H1 (cell line): ENCODE data around the gene FPR3. TPM values are rescaled to one million over a fixed set of nuclear protein-coding genes. Genes with fewer than 3 reads are reported as not detected.

Experiments
- CTCF ChIA-PET: fragments of 300-600 bp; sonication (Branson Sonifier 250); formaldehyde crosslinking; loops from one replicate; lab custom pipeline; 2021; ENCODE audit not compliant: partially characterized antibody; lab: Charles Lee
- POLR2A ChIA-PET: fragments of 300-600 bp; sonication (Branson Sonifier 250); formaldehyde crosslinking; loops from one replicate; lab custom pipeline; 2021; ENCODE audit warnings: inconsistent platforms; ENCODE audit not compliant: partially characterized antibody; lab: Charles Lee
- DNase-seq, 2 experiments: peaks; one replicate each; pipeline versions ENCODE4 v3.0.0 to v3.0.0-alpha.2; 2010 to 2022; ENCODE audit warnings: low spot score in 2 of 2, low read depth in 1 of 2, mixed read lengths in 1 of 2
- FAIRE-seq: peaks from 2 replicates; lab custom pipeline; 2011; peaks lifted over from hg19 to GRCh38; lab: Jason Lieb, UNC
- H2AFZ ChIP-seq: 2 replicates; pipeline ENCODE4 v1.8.1; 2012; ENCODE audit warnings: low read length, inconsistent platforms
- H2AK5ac ChIP-seq: 2 replicates; pipeline ENCODE4 v1.6.1; 2013; ENCODE audit warnings: low read depth, low read length
- H2BK120ac ChIP-seq: replicated peaks from 2 replicates; pipeline ENCODE3; 2013; ENCODE audit warnings: low read depth, low read length, inconsistent platforms
- H2BK12ac ChIP-seq: 2 replicates; pipeline ENCODE4 v1.6.1; 2013; ENCODE audit warnings: low read depth, low read length
- H2BK15ac ChIP-seq: 2 replicates; pipeline ENCODE4 v1.6.1; 2013; ENCODE audit warnings: low read length
- H2BK20ac ChIP-seq: 2 replicates; pipeline ENCODE4 v1.6.1; 2013; ENCODE audit warnings: low read length
- H2BK5ac ChIP-seq: 2 replicates; pipeline ENCODE4 v1.6.1; 2013; ENCODE audit warnings: low read depth, low read length
- H3K14ac ChIP-seq: 2 replicates; pipeline ENCODE4 v1.6.1; 2013; ENCODE audit warnings: inconsistent platforms; ENCODE audit not compliant: insufficient read length
- H3K18ac ChIP-seq: 2 replicates; pipeline ENCODE4 v1.6.1; 2013; ENCODE audit warnings: low read length; ENCODE audit errors: extremely low read depth
- H3K23ac ChIP-seq: 2 replicates; pipeline ENCODE4 v1.6.1; 2013; ENCODE audit warnings: inconsistent platforms; ENCODE audit not compliant: insufficient read length
- H3K23me2 ChIP-seq: 2 replicates; pipeline ENCODE4 v1.6.1; 2013; ENCODE audit warnings: low read depth, low read length
- H3K27ac ChIP-seq: 2 replicates; pipeline ENCODE4 v1.6.1; 2011; ENCODE audit warnings: low read depth, low read length, inconsistent platforms
- H3K27me3 ChIP-seq, 4 experiments: replicated peaks in 1 of 4; 1 replicate in 1 of 4; 2 replicates in 3 of 4; pipeline versions ENCODE4 v1.6.1 to v1.8.1; 2011 to 2013; ENCODE audit warnings: low read length in 3 of 4, mild to moderate bottlenecking in 3 of 4, inconsistent platforms in 2 of 4, mixed read lengths in 2 of 4, moderate library complexity in 1 of 4; ENCODE audit not compliant: control insufficient read depth in 3 of 4, insufficient read depth in 3 of 4; ENCODE audit errors: extremely low read depth in 1 of 4
- H3K36me3 ChIP-seq, 4 experiments: 2 replicates each; pipeline versions ENCODE4 v1.6.1 to v1.8.1; 2011 to 2013; ENCODE audit warnings: mild to moderate bottlenecking in 4 of 4, low read length in 3 of 4, moderate library complexity in 2 of 4, control low read depth in 1 of 4, inconsistent platforms in 1 of 4; ENCODE audit not compliant: insufficient read depth in 4 of 4, control insufficient read depth in 2 of 4
- H3K4ac ChIP-seq: replicated peaks from 2 replicates; pipeline ENCODE3; 2013; ENCODE audit warnings: low read length, low read depth, mixed read lengths, inconsistent platforms; ENCODE audit not compliant: insufficient read length
- H3K4me1 ChIP-seq, 4 experiments: replicated peaks in 1 of 4; 1 replicate in 1 of 4; 2 replicates in 3 of 4; pipeline versions ENCODE4 v1.6.1 to v1.8.1; 2011 to 2013; ENCODE audit warnings: low read length in 3 of 4, inconsistent platforms in 2 of 4, mixed read lengths in 1 of 4; ENCODE audit not compliant: insufficient read depth in 4 of 4, control insufficient read depth in 3 of 4
- H3K4me2 ChIP-seq, 2 experiments: 2 replicates each; pipeline versions ENCODE4 v1.6.1 to v1.8.1; 2011 to 2013; ENCODE audit warnings: low read depth in 2 of 2, low read length in 2 of 2, control low read depth in 1 of 2, inconsistent platforms in 1 of 2, mild to moderate bottlenecking in 1 of 2; ENCODE audit not compliant: insufficient read depth in 1 of 2
- H3K4me3 ChIP-seq, 4 experiments: fragments of 200-600, 300-600 bp in 1 of 4; sonication (generic), shearing (Covaris generic), sonication (Bioruptor Twin) in 1 of 4; 2 replicates each; pipeline versions ENCODE4 v1.5.1 to v1.8.1; 2011 to 2016; ENCODE audit warnings: low read length in 4 of 4, low read depth in 3 of 4, control low read depth in 2 of 4, inconsistent platforms in 2 of 4, mild to moderate bottlenecking in 2 of 4, mixed read lengths in 1 of 4, moderate library complexity in 1 of 4; ENCODE audit not compliant: insufficient read depth in 2 of 4; ENCODE audit errors: extremely low read depth in 1 of 4
- H3K56ac ChIP-seq: replicated peaks from 2 replicates; pipeline ENCODE3; 2013; ENCODE audit warnings: low read depth, mild to moderate bottlenecking, mixed read lengths, low read length, inconsistent platforms; ENCODE audit not compliant: insufficient read length
- H3K79me1 ChIP-seq: 2 replicates; pipeline ENCODE4 v1.6.1; 2013; ENCODE audit warnings: low read depth, low read length, control low read depth
- H3K79me2 ChIP-seq, 2 experiments: 2 replicates each; pipeline versions ENCODE4 v1.6.1 to v1.8.1; 2012 to 2013; ENCODE audit warnings: low read length in 2 of 2, mild to moderate bottlenecking in 2 of 2, inconsistent platforms in 1 of 2; ENCODE audit not compliant: insufficient read depth in 2 of 2, control insufficient read depth in 1 of 2
- H3K9ac ChIP-seq, 4 experiments: replicated peaks in 1 of 4; 1 replicate in 1 of 4; 2 replicates in 3 of 4; pipeline versions ENCODE4 v1.6.1 to v1.8.1; 2011 to 2013; ENCODE audit warnings: low read depth in 3 of 4, low read length in 3 of 4, control low read depth in 2 of 4, mild to moderate bottlenecking in 2 of 4, moderate library complexity in 2 of 4, inconsistent platforms in 1 of 4; ENCODE audit errors: extremely low read depth in 1 of 4
- H3K9me3 ChIP-seq, 2 experiments: 2 replicates each; pipeline versions ENCODE4 v1.6.1 to v1.8.1; 2012 to 2013; ENCODE audit warnings: mild to moderate bottlenecking in 2 of 2, moderate library complexity in 2 of 2, control low read depth in 1 of 2, inconsistent platforms in 1 of 2, low read depth in 1 of 2, low read length in 1 of 2, mixed read lengths in 1 of 2; ENCODE audit not compliant: insufficient read depth in 2 of 2
- H4K20me1 ChIP-seq, 2 experiments: replicated peaks in 1 of 2; 2 replicates each; pipeline versions ENCODE3 to v1.8.1; 2011 to 2013; ENCODE audit warnings: inconsistent platforms in 2 of 2, low read length in 2 of 2, mild to moderate bottlenecking in 1 of 2; ENCODE audit not compliant: insufficient read depth in 2 of 2, control insufficient read depth in 1 of 2
- H4K5ac ChIP-seq: 2 replicates; pipeline ENCODE4 v1.6.1; 2013; ENCODE audit warnings: low read length, low read depth, mixed read lengths, inconsistent platforms; ENCODE audit not compliant: insufficient read length
- H4K8ac ChIP-seq: 2 replicates; pipeline ENCODE4 v1.8.0; 2013; ENCODE audit warnings: mild to moderate bottlenecking, moderate library complexity, low read length, inconsistent platforms; ENCODE audit not compliant: insufficient read depth; ENCODE audit errors: extremely low read depth
- H4K91ac ChIP-seq: replicated peaks from 2 replicates; pipeline ENCODE3; 2013; ENCODE audit warnings: low read length, mixed read lengths, inconsistent platforms; ENCODE audit not compliant: insufficient read length
- BACH1 ChIP-seq: IDR thresholded peaks from 2 replicates; pipeline ENCODE4 v1.6.1; 2012; ENCODE audit warnings: low read length, improper control_type of control experiment
- BCL11A ChIP-seq, 2 experiments: IDR thresholded peaks; one replicate each; pipeline ENCODE4 v1.6.1; 2011; ENCODE audit warnings: low read depth in 2 of 2, low read length in 2 of 2, mild to moderate bottlenecking in 2 of 2
- CHD2 ChIP-seq: IDR thresholded peaks from 2 replicates; pipeline ENCODE4 v1.6.1; 2012; ENCODE audit warnings: low read length, improper control_type of control experiment
- CTCF ChIP-seq, 3 experiments: IDR thresholded peaks; 1 replicate in 2 of 3; 2 replicates in 1 of 3; pipeline versions ENCODE4 v1.5.1 to v1.6.1; 2011; ENCODE audit warnings: low read length in 3 of 3, mild to moderate bottlenecking in 3 of 3, inconsistent platforms in 2 of 3, low read depth in 1 of 3, moderate library complexity in 1 of 3; ENCODE audit not compliant: insufficient read depth in 1 of 3; ENCODE audit errors: control extremely low read depth in 1 of 3
- HDAC2 ChIP-seq, 2 experiments: fragments of 300-600 bp in 1 of 2; sonication (generic) in 1 of 2; IDR thresholded peaks; 2 replicates each; pipeline ENCODE4 v1.6.1; 2011 to 2012; ENCODE audit warnings: low read depth in 2 of 2, low read length in 2 of 2, mild to moderate bottlenecking in 2 of 2, moderate library complexity in 2 of 2, borderline replicate concordance in 1 of 2, inconsistent platforms in 1 of 2
- NRF1 ChIP-seq: IDR thresholded peaks from 2 replicates; pipeline ENCODE4 v1.6.1; 2011; ENCODE audit warnings: mild to moderate bottlenecking, low read depth, low read length, improper control_type of control experiment
- whole genome bisulfite sequencing, 2 experiments: shearing (Covaris generic) in 1 of 2; methylation state at CpG; one replicate each; pipeline versions ENCODE4 v1.1.6 to v1.1.7; 2013 to 2015; ENCODE audit warnings: low lambda C conversion rate in 2 of 2, mixed read lengths in 2 of 2, inconsistent platforms in 1 of 2, low coverage in 1 of 2, missing lambda C conversion rate in 1 of 2; ENCODE audit not compliant: insufficient replicate concordance in 2 of 2, insufficient coverage in 1 of 2, insufficient read length in 1 of 2; ENCODE audit errors: extremely low coverage in 1 of 2, missing lambda C conversion rate in 1 of 2; 5-methylcytosine and 5-hydroxymethylcytosine counted together
- polyA plus RNA-seq, 7 experiments: library from polyadenylated mRNA; depleted of rRNA in 3 of 7; stranded (reverse) in 5 of 7; unstranded in 2 of 7; fragments of >200 nt in 5 of 7; fragments of 200-250 nt in 2 of 7; gene quantifications; 1 replicate in 5 of 7; 2 replicates in 1 of 7; 4 replicates in 1 of 7; pipeline versions ENCODE4 v1.2.1 to v1.2.3, GENCODE V29; 2011 to 2013; ENCODE audit warnings: missing spikeins in 2 of 7, mixed read lengths in 2 of 7
- total RNA-seq: library from RNA; stranded (reverse); fragmentation: NEBNext Ultra II Directional; extraction: Animal tissue kit (Norgen Biotek cat#: 25700); gene quantifications from 2 replicates; pipeline ENCODE4 v1.2.1, GENCODE V29; 2021

The FPR3 gene
- total and polyA plus RNA-seq, 2 of the 8 experiments (the other 6 are each of a cell fraction or from before 2014, with no cell fraction given) = not detected

- H3K23ac ChIP-seq = no peak overlapping the region
- H3K14ac ChIP-seq = no peak overlapping the region
- no peaks in the 10 kb centered on the region for H3K79me2 ChIP-seq
- H2AK5ac ChIP-seq = no peak overlapping the region
- no peak overlapping the region for H3K18ac ChIP-seq
- no peak overlapping the region for H4K5ac ChIP-seq
- H4K8ac ChIP-seq = no peak overlapping the region
- DNase-seq (no peak), FAIRE-seq (no peak)
- no peak overlapping the region for H3K4ac ChIP-seq
- no peak overlapping the region for H3K4me2 ChIP-seq
- H3K9me3 ChIP-seq = peaks cover 8 to 12% of the 10 kb centered on the region in 2 experiments
- H3K23me2 ChIP-seq = no peaks in the 10 kb centered on the region
- H4K20me1 ChIP-seq = no peaks in the 10 kb centered on the region
- ChIA-PET POLR2A (no interaction called here), CTCF (interaction anchor here (1.0 to 1.3 kb wide), 2 partner anchors 22 to 80 kb away, joined by 4 to 6 read pairs; no protein-coding TSS in a partner anchor)
- no peak overlapping the region for H3K56ac ChIP-seq
- H3K9ac ChIP-seq = no peak overlapping the region
- H2BK15ac ChIP-seq = no peak overlapping the region
- no peaks in the 10 kb centered on the region for H3K36me3 ChIP-seq
- H3K79me1 ChIP-seq = no peaks in the 10 kb centered on the region
- no peak overlapping the region for H2BK20ac ChIP-seq
- WGBS, 2 experiments = 90% methylated on average over 7 of the region's 7 CpGs; no CpG with 5 or more reads in 1 of the 2 experiments
- no peak overlapping the region for H3K4me3 ChIP-seq
- no peak overlapping the region for H3K27ac ChIP-seq
- 0 out of 7 replicates have a peak, but pooled peaks cover 0 to under 1% (median 0%) of the 10 kb centered on the region in 4 experiments for H3K4me1 ChIP-seq
- 0 out of 7 replicates have a peak, but pooled peaks cover 0 to 2% (median 0%) of the 10 kb centered on the region in 4 experiments for H3K27me3 ChIP-seq
- no peak overlapping the region for H4K91ac ChIP-seq
- H2BK120ac ChIP-seq = no peak overlapping the region
- H2AFZ ChIP-seq = no peak overlapping the region
- no peak for TF ChIP-seq CTCF (IDR thresholded peaks at IDR 0.05; ENCODE audit: control extremely low read depth in 1 of 3, insufficient read depth in 1 of 3, low read depth in 1 of 3, low read length in 3 of 3)
- no peak for TF ChIP-seq NRF1
- TF ChIP-seq HDAC2 (IDR thresholded peaks at IDR 0.05; ENCODE audit: borderline replicate concordance in 1 of 2, low read depth in 2 of 2, low read length in 2 of 2) = no peak
- TF ChIP-seq CHD2 = no peak
- TF ChIP-seq BCL11A (IDR thresholded peaks at IDR 0.05; ENCODE audit: low read depth in 2 of 2, low read length in 2 of 2) = no peak
- no peak for TF ChIP-seq BACH1
- TF ChIP-seq, all 59 proteins: peak for 0
- Histone ChIP-seq H2BK5ac (no peak overlapping the region), H2BK12ac (no peak overlapping the region)
These were observed 39.4 kb upstream of the FPR3 start for GRCh38 chr19:51755571-51755970.
